ENCODE measurements around the gene DYNC1H1.
"Not testable (repeated sequence)": the region's sequence is repeated elsewhere in the genome, so short reads cannot be mapped to it uniquely, and the experiment has no call there.

Gene DYNC1H1

GRCh38 chr14:102079700-102079979 lies 115.3 kb downstream of the DYNC1H1 start:
- Histone ChIP-seq H4K20me1 (ENCODE audit: control insufficient read depth, insufficient read depth, low read depth, low read length) (peaks cover 25% of the 10 kb centered on the region; the same call in 1 of the 2 replicates), H3K9me3 (ENCODE audit: control insufficient read depth, insufficient read depth, low read length) (no peaks in the 10 kb centered on the region), H3K27me3 (ENCODE audit: control insufficient read depth, low read length) (no peaks in the 10 kb centered on the region), H3K27ac (ENCODE audit: low read depth, low read length) (no peak overlapping the region), H3K79me2 (ENCODE audit: control insufficient read depth, low read length) (peaks cover 25% of the 10 kb centered on the region), H3K9me2 (replicated peaks; ENCODE audit: control insufficient read depth, low read length) (no peaks in the 10 kb centered on the region), H3K4me3 (ENCODE audit: low read length) (no peak overlapping the region), H3K4me1 (ENCODE audit: control insufficient read depth, low read length) (peaks cover 15% of the 10 kb centered on the region), H3F3A (ENCODE audit: control insufficient read depth, insufficient read depth) (peaks cover 73% of the 10 kb centered on the region), H3K36me3 (ENCODE audit: control insufficient read depth, low read length) (peaks cover 70% of the 10 kb centered on the region), H3K4me2 (ENCODE audit: low read length) (no peak overlapping the region)
- TF ChIP-seq EZH2phosphoT487 (IDR thresholded peaks at IDR 0.05; ENCODE audit: borderline replicate concordance, low read length) = no peak
- TF ChIP-seq, protein P1, sequence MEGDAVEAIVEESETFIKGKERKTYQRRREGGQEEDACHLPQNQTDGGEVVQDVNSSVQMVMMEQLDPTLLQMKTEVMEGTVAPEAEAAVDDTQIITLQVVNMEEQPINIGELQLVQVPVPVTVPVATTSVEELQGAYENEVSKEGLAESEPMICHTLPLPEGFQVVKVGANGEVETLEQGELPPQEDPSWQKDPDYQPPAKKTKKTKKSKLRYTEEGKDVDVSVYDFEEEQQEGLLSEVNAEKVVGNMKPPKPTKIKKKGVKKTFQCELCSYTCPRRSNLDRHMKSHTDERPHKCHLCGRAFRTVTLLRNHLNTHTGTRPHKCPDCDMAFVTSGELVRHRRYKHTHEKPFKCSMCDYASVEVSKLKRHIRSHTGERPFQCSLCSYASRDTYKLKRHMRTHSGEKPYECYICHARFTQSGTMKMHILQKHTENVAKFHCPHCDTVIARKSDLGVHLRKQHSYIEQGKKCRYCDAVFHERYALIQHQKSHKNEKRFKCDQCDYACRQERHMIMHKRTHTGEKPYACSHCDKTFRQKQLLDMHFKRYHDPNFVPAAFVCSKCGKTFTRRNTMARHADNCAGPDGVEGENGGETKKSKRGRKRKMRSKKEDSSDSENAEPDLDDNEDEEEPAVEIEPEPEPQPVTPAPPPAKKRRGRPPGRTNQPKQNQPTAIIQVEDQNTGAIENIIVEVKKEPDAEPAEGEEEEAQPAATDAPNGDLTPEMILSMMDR (IDR thresholded peaks at IDR 0.05; ENCODE audit: low read depth, low read length, poor library complexity, severe bottlenecking) = no peak

- Histone ChIP-seq H3K27ac (ENCODE audit: low read depth, low read length) (no peak overlapping the region), H3K79me2 (ENCODE audit: control insufficient read depth, low read length) (peaks cover 33% of the 10 kb centered on the region), H3K4me3 (ENCODE audit: low read length) (no peak overlapping the region), H3K36me3 (ENCODE audit: control insufficient read depth, low read length) (peaks cover 78% of the 10 kb centered on the region), H3F3A (ENCODE audit: control insufficient read depth, insufficient read depth) (peaks cover 75% of the 10 kb centered on the region), H4K20me1 (ENCODE audit: control insufficient read depth, insufficient read depth, low read depth, low read length) (peaks cover 33% of the 10 kb centered on the region), H3K9me2 (replicated peaks; ENCODE audit: control insufficient read depth, low read length) (no peaks in the 10 kb centered on the region), H3K4me1 (ENCODE audit: control insufficient read depth, low read length) (peaks cover 23% of the 10 kb centered on the region), H3K9me3 (ENCODE audit: control insufficient read depth, insufficient read depth, low read length) (no peaks in the 10 kb centered on the region), H3K27me3 (ENCODE audit: control insufficient read depth, low read length) (no peaks in the 10 kb centered on the region), H3K4me2 (ENCODE audit: low read length) (no peak overlapping the region)
- TF ChIP-seq EZH2phosphoT487 (IDR thresholded peaks at IDR 0.05; ENCODE audit: borderline replicate concordance, low read length) = no peak
- TF ChIP-seq, protein P1 (IDR thresholded peaks at IDR 0.05; ENCODE audit: low read depth, low read length, poor library complexity, severe bottlenecking) = no peak
Observed at GRCh38 chr14:102080183-102081080, 116.1 kb downstream of the DYNC1H1 start.

- H3K4me2 ChIP-seq (ENCODE audit: low read length) = no peak overlapping the region
- H3K4me1 ChIP-seq (ENCODE audit: control insufficient read depth, low read length) = peaks cover 28% of the 10 kb centered on the region
- peaks cover 84% of the 10 kb centered on the region for H3F3A ChIP-seq (ENCODE audit: control insufficient read depth, insufficient read depth)
- H3K27ac ChIP-seq (ENCODE audit: low read depth, low read length) = no peak overlapping the region
- H3K9me2 ChIP-seq (replicated peaks; ENCODE audit: control insufficient read depth, low read length) = no peaks in the 10 kb centered on the region
- H4K20me1 ChIP-seq (ENCODE audit: control insufficient read depth, insufficient read depth, low read depth, low read length) = peaks cover 40% of the 10 kb centered on the region
- H3K9me3 ChIP-seq (ENCODE audit: control insufficient read depth, insufficient read depth, low read length) = no peaks in the 10 kb centered on the region
- H3K79me2 ChIP-seq (ENCODE audit: control insufficient read depth, low read length) = peaks cover 43% of the 10 kb centered on the region
- H3K4me3 ChIP-seq (ENCODE audit: low read length) = no peak overlapping the region
- no peaks in the 10 kb centered on the region for H3K27me3 ChIP-seq (ENCODE audit: control insufficient read depth, low read length)
- TF ChIP-seq, protein P1 (IDR thresholded peaks at IDR 0.05; ENCODE audit: low read depth, low read length, poor library complexity, severe bottlenecking) = no peak
- TF ChIP-seq EZH2phosphoT487 (IDR thresholded peaks at IDR 0.05; ENCODE audit: borderline replicate concordance, low read length) = no peak
- peaks cover 88% of the 10 kb centered on the region for H3K36me3 ChIP-seq (ENCODE audit: control insufficient read depth, low read length)
Observed at GRCh38 chr14:102081231-102082080, 117.1 kb downstream of the DYNC1H1 start.

GRCh38 chr14:102084522-102084921 lies 120.1 kb downstream of the DYNC1H1 start:
- H3K9me2 ChIP-seq (replicated peaks; ENCODE audit: control insufficient read depth, low read length); H3K27ac ChIP-seq (ENCODE audit: low read depth, low read length); H3K9me3 ChIP-seq (ENCODE audit: control insufficient read depth, insufficient read depth, low read length); H3K27me3 ChIP-seq (ENCODE audit: control insufficient read depth, low read length): not testable (repeated sequence)
- Histone ChIP-seq H3K4me2 (ENCODE audit: low read length) (peak overlapping the region; percentile 72), H3K79me2 (ENCODE audit: control insufficient read depth, low read length) (peaks cover 58% of the 10 kb centered on the region), H4K20me1 (ENCODE audit: control insufficient read depth, insufficient read depth, low read depth, low read length) (peaks cover 40% of the 10 kb centered on the region), H3K4me3 (ENCODE audit: low read length) (peak overlapping the region; percentile 75), H3K4me1 (ENCODE audit: control insufficient read depth, low read length) (peaks cover 45% of the 10 kb centered on the region), H3K36me3 (ENCODE audit: control insufficient read depth, low read length) (peaks cover 71% of the 10 kb centered on the region), H3F3A (ENCODE audit: control insufficient read depth, insufficient read depth) (peaks cover 69% of the 10 kb centered on the region)
